GM19328 (cell line): ENCODE data around the gene ZMIZ2.
"Not testable (repeated sequence)": the region's sequence is repeated elsewhere in the genome, so short reads cannot be mapped to it uniquely, and the experiment has no call there.

ENCODE experiments used
- ATAC-seq: cut with Tn5 transposase; IDR thresholded peaks from one replicate; pipeline ENCODE4 v1.9.1; 2021; ENCODE audit warnings: mild to moderate bottlenecking, moderate library complexity; ENCODE audit not compliant: unreplicated experiment

The ZMIZ2 gene

DNA sequence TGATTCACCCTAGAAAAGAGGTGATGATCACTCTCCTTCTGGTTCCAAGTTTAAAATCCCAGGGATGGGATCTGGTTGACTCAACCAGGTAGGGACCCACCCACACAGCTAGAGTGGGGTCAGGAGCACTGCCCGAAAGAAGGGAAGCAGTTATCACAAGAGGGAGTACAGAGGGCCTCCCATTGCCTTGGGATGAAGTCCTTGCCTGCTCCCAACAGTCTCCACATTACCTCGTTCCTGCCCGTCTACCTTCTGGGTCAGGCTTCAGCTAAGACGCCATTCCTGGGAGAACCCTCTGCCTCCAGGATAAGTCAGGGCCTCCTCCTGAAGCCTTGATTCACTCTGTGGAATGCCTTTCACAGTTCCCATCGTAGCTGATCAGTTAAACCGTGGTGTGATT lies 23.8 kb downstream of the ZMIZ2 start:
- no peak for ATAC-seq

DNA sequence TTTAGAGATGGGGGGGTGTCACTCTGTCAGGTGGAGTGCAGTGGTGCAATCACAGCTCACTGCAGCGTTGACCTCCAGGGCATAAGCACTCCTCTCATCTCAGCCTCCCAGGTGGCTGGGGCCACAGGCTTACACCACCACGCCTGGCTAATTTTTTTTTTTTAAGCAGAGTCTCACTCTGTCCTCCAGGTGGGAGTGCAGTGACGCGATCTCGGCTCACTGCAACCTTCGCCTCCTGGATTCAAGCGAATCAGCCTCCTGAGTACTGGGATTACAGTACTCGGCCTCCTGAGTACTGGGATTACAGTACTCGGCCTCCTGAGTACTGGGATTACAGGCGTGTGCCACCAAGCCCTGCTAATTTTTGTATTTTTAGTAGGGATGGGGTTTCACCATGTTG lies 24.2 kb downstream of the ZMIZ2 start:
- no peak for ATAC-seq

DNA sequence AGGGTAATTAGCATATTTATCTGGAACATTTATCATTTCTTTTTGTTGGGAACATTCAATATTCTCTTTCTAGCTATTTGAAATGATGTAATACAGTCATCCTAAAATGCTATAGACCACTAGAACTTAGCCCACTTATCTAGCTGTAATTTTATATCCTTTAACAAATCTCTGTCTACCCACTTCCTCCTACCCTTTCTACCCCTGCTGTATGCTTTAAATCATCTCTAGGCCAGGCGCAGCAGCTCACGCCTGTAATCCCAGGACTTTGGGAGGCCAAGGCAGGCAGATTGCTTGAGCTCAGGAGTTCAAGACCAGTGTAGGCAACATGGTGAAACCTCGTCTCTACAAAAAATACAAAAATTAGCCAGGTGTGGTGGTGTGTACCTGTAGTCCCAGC lies 25.8 kb downstream of the ZMIZ2 start:
- not testable (repeated sequence) for ATAC-seq

DNA sequence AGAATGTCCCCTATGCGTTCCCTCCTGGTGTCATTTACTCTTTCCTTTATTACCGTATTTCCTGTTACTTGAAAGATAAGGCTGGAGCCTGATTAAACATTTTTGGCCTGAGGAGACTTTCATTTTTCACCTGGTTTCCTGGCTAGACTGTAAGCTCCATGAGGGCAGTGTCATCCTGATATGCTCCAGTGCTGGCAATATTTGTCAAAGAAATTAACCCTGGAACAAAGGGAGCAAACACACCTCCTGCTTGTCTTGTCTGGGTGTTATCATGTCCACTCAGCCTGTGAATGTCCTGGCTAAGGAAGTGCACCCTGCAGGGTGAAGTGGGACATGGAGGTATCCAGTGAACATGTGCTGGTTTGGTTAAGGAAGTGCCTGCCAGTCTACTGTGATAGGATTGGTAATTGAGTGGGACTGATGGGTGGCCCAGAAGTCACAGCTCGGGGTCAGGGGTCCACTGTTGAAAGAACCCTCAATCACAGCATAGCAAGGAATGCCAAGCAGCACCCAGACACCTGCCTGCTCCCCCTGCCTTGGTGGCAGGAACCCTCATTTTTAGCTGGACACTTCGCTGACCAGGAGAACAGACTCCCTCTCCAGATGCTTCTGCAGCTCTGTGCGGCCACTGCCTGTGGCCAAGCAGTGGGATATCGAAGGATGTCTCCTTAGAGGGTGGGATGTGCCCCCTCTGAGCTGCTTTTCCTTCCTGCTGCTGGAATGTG lies 26.9 kb downstream of the ZMIZ2 start:
- ATAC-seq = no peak

DNA sequence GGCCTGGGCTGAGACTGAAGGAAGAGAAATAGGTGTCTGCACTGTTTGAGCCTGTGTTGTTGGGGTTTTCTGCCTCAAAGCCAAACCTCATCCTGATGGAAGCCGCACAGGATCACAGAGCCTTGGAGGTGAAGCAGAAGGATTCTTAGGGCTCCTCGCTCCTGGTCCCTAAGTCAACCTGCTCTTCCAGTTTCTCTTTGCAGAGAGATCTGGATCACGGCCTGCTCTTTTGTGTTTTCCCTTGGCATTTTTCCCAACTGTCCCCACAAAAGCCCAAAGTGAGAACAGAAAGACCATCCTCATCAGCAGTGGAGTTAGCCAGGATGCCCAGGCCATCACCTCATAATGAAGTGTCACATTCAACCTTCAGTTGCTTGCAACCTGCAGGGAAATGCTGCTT lies 27.6 kb downstream of the ZMIZ2 start:
- ATAC-seq = no peak

DNA sequence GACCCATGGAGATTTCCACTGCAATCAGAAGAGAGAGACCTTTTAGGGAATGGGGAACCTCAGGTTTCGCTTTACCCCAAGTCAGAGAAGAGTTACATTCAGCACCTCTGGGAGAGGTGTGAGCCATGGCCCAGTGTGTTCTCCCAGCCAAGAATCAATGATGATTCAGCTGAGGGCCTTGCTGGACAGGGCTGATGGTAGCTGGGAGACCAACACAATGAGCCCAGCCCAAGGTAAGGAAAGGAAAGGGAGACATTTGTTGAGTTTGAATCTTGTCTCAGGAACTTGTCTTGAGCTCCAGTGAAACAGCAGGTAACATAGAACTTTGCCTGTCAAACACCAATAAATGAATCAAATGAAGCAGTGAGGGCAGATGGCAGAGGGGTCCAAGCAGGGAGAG lies 33.8 kb downstream of the ZMIZ2 start:
- ATAC-seq = no peak

DNA sequence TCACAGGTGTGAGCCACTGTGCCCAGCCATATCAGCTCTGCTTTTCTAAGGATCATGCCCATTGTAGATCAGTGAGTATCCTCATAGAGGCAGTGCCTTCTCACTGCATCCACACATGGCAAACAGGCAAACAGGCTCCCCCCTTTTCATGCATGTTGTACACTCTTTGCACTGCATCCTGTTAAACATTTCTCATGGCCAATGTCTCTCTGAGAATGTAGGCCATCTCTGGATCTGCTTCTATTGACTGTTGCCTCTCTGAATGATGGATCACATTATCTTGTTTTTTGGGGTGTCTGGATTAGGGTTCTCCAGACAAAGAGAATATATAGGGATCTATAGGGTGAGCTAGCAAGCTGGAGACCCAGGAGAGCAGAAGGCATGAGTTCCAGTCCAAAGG lies 34.8 kb downstream of the ZMIZ2 start:
- ATAC-seq = no peak

DNA sequence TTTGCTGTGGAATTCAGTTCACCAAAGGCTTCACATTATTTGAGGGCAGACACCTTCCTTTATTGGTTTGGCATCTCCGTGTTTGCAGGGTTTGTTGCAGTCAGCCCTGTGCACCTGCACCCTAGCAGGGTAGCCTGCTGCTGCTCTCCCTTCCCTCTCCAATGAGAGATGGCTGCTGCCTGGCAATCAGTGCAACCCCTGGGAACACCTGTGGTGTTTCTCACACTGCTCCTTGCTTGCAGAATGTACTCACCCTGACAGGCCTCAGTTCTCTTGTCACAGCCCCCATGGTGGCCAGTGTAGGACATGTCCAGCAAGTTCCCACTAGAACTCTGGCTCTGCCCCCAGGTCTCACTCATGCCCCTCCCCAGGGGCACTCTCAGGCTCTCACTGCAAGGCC lies 35.7 kb downstream of the ZMIZ2 start:
- ATAC-seq = no peak

DNA sequence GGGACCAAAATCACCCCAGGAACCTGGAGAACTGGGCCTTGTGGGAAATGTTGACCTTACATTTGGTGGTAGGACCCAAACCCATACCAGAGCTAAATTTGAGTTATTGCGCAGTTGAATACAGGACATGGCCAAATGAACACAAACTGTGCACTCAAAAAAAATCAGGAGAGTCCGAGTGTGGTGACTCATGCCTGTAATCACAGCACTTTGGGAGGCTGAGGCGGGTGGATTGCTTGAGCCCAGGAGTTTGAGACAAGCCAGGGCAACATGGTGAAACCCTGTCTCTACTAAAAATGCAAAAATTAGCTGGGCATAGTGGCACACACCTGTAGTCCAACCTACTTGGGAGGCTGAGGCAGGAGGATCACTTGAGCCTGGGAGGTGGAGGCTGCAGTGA lies 36.6 kb downstream of the ZMIZ2 start:
- ATAC-seq = not testable (repeated sequence)

DNA sequence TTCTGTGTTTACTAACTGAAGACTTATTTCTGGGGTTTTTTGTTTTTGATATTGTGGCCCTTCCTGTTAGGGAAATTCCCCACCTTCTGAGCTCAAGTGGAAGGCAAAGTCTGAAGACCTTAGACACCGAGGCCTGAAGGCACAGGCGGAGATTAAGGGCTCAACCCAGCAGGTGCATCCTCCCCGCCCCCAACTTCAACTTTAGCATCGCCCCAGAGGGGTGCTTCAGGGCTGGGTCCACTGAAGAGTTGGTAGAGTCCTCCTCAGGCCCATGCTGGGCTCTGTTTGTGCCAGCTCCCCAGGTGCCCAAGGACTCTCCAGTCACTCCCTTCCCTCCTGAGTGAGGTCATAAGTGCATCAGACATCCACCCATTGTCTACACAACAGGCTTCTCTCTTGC lies 38.4 kb downstream of the ZMIZ2 start:
- ATAC-seq = no peak

DNA sequence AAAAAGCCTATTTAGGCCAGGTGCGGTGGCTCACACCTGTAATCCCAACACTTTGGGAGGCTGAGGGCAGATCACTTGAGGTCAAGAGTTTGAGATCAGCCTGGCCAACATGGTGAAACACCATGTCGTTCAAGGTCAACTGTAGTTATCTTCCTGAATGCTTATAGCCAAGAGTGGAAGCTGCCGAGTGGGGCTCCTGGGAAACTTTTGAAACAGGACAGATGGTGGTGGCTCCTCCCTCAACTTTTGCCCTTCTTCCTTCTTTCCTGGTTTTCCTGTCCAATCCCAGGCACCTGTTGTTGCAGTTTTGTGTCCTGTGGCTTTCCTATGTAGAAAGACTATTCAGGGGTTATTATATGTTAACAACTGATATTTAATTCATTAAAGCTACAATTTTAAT lies 39.1 kb downstream of the ZMIZ2 start:
- no peak for ATAC-seq

DNA sequence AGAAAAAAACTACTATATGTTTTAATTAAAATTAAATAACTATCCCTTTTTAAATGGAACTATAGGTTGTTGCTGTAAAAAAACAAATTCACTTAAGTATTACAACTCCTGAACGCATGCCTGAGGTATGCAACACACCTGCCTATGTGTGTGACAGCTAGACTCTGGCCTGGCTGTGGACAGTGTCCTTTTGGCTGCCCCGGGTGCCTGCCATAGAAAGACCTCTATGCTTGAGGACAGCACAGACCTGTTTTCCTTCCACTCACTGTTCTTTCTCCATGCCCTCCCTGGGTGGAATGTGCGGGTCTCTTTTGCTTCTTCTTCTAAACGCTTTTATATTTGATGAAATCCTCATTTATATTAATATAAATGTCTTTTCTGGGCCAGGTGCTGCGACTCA lies 41.3 kb downstream of the ZMIZ2 start:
- ATAC-seq = no peak

DNA sequence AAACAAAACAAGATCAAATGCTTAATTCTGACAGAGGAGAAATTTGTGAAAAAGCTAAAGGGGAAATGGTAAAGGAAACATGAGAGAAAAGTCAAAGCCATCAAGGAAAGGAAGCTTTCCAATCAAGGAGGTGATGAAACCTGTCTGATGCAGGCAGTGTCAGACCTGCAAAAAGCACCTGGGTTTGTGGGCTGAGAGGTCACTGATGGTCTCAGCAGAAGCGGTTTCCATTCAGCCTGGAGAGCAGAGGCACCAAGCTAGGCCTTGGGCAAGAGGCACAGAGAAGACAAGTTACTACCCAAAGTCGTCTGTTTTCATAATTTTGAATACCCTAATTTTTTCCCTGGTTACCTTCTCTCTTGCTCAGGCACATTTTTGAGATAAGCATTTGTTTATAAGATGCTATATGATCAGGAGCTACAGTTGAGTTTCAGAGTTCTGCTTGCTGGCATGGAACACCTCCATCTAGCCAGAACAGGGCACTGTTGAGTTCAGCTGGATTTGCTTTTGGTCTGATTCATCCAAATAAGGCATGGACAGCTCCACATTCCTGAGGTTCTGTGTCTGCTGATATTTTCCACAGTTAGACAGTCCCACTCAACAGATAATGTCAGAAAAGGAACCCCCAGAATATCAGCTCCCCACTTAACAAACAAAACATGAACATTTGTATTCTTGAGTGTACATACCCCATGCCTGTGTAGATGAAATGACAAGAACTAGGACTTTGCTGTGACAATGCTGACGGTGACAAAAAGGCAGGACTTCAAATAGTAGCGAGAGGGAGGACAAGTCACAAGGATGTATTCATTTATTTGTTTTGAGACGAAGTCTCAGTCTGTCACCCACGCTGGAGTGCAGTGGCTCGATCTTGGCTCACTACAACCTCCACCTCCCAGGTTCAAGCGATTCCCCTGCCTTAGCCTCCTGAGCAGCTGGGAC lies 42.9 kb downstream of the ZMIZ2 start:
- ATAC-seq = no peak

DNA sequence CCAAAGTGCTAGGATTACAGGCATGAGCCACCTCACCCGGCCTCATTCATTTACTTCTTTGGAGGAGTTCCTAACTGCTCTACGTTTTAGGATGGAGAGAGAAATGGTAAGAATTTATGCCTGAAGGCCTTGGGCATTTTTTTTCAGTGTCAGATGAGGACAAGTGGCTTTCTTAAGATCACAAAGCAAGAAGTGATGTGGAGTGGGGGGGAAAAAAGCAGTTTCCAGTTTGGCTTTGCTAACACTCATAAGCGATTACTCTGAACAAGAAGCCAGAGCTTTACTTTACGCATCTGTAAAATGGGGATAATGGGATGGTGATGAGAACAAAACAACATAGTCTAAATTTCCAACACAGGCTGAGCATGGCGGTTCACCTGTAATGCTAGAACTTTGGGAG lies 45.3 kb downstream of the ZMIZ2 start:
- ATAC-seq = no peak

DNA sequence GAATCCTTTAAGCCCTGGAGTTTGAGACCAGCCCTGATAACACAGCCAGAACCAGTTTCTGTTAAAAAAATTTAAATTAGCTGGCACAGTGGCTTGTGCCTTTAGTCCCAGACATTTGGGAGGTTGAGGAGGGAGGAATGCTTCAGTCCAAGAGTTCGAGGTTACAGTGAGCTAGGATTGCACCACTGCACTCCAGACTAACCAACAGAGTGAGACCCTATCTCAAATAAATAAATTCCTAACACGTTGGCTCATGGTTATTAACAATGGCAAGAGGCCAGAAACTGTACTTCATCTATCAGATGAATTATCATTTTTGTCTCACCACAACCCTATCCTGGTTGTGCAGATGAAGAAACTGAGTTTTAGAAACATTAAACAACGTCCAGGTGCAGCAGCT lies 45.7 kb downstream of the ZMIZ2 start:
- ATAC-seq = no peak

DNA sequence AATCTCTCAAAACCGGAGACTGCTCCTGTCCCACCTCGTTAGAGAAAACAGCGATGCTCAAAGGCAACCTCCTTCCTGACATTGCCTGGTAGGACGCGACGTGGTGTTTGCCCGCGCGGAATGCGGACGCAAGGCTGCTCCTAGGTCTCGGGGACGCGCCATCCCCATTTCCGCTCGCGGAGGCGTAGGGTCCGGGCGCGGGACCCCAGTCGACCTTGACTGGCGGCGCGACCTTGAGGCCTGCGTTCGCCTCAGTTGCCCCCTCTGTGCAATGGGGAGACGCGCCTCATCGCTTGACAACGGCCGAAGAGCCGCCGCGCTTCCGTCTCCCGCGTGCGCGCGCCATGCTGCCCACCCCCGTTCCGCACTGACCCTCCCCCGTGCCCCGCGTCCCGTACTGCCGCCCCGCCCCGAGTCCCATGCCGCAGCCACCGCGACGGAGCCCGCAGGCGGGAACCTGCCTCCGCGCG lies 47.4 kb downstream of the ZMIZ2 start:
- peak; percentile 28 for ATAC-seq

DNA sequence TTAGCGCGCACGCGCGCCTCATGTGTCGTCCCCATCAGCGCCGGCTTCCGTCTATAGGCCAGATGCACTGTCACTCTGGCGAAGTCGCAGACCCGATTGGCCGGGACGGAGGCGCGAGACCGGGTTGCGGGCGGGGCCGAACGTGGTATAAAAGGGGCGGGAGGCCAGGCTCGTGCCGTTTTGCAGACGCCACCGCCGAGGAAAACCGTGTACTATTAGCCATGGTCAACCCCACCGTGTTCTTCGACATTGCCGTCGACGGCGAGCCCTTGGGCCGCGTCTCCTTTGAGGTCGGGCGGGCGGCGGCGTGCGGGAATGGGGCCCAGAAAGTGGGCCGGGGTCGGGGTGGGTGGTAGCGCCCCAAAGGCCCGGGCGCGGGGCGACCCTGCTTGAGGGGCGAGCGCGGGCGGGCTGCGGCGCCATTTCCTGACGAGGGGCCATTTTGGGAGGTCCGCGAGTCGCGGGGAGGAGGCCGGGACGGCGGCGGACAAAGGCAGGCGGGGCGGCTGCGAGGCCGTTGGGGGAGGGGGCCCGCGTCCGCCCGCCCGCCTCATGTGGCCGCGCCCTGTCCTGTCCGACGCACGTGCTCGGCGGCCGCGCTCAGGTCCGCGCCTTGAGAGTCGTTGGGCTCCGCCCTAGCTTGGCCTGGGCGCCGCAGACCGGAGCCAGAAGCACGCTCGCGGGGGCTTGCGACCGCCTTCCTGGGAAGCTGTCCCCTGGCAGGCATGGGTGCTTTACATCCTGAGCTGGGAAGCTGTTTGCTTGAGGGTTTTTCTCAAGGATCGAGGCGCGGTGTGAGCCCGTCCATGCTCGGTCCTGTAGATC lies 48.1 kb downstream of the ZMIZ2 start, which contains the start of gene PPIA:
TSS of gene PPIA (plus strand) at position 178 of the 825 bp plus-strand sequence. CDS start at position 222, 44 bp downstream.
- ATAC-seq = peak; percentile 86

DNA sequence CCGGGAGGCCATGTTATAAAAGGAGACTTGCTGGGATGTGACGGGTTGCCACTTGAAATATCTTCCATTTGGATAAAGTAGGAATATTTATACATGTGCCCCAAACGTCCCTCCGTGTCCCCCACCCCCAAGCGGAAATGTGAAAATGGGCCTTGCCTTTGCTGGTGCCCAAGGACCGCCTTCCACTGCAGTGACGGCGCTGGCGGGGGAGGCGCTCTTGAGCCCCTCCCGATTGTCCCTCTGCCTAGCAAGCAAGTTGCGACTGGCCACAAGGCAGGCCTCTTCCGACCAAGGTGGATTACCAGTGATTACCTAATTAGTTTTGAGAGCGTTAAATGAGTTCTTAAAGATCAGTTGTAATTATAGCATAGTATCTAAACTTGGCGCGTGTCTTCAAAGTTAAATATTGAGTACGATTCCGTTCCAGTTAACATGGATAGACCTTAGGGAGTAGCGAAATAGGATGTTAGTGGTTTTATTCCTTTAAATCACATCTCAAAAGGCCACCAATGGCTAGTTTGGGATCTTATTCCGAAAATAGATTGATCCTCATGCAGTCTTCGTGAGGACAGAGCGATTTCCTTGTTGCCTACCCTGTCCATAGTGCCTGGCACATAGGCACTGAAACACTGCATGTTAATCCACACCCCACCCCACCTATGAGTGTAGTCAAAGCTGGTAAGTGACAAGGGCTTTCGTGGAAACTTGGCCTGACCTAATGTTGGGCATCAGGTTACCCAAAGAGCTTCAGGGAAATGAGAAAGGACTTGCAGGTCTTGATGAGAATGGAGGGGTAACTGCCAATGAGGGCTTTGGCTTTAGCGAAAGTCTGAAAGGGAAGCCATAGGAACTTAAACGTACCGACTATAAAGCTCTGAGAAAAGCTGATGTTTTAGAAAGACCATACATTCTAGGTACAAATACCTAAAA lies 48.9 kb downstream of the ZMIZ2 start:
- ATAC-seq = peak; percentile 39

DNA sequence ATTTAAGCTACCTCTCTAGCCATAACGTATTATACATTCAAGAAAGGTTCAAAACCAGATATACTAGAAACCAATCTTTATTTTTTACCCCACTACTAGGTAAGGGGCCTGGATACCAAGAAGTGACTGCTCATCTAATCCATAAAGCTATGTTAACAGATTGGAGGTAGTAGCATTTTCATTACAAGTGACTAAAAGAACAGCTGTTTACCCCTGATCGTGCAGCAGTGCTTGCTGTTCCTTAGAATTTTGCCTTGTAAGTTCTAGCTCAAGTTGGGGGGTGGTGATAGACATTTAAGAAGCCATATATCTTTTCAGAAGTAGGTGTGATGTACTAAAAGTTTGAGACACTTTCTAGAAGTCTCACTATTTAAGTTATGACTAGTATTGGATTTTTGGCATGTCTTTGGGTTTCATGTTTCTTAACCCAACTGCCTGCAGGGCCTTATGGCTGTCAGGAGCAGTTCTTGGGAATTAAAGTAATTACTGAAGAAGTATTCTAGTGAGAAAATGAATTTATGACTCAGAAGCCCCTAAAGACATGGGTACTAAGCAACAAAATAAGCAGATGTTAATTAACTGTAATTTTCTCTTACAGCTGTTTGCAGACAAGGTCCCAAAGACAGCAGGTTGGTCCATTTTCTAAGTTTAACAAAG lies 50.1 kb downstream of the ZMIZ2 start:
- no peak for ATAC-seq
